ENCODE data around the gene LRRK1.
A peak's percentile ranks its signal among the peaks of the same experiment; 100 is the strongest.

LRRK1 gene

DNA sequence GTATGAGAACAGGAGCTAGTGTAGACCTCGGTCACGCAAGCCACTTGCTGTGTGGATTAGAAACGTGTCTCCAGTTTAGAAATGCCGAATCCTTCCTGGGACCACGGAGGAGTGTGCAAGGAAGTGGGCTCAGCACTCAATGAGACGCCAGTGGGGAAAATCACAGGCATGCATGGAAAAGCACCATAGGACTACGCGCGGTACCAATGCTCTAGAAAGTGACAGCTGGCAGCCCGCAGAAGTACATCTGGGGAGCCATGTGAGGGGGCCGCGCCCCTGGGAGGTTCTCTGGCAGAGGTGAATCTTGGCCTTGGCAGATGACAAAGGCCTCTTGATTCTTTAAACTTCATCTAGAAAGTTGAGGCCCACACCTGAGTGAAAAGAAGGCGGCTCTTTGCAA, 99.3 kb downstream of the LRRK1 start:
- peak overlapping the region in 2 of 3 experiments; percentile 66 to 74 for H3K27ac Mint-ChIP-seq
- H3K4me3 Mint-ChIP-seq, result no peak overlapping the region
- TF ChIP-seq, protein P1, sequence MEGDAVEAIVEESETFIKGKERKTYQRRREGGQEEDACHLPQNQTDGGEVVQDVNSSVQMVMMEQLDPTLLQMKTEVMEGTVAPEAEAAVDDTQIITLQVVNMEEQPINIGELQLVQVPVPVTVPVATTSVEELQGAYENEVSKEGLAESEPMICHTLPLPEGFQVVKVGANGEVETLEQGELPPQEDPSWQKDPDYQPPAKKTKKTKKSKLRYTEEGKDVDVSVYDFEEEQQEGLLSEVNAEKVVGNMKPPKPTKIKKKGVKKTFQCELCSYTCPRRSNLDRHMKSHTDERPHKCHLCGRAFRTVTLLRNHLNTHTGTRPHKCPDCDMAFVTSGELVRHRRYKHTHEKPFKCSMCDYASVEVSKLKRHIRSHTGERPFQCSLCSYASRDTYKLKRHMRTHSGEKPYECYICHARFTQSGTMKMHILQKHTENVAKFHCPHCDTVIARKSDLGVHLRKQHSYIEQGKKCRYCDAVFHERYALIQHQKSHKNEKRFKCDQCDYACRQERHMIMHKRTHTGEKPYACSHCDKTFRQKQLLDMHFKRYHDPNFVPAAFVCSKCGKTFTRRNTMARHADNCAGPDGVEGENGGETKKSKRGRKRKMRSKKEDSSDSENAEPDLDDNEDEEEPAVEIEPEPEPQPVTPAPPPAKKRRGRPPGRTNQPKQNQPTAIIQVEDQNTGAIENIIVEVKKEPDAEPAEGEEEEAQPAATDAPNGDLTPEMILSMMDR (IDR thresholded peaks at IDR 0.05; ENCODE audit: unreplicated experiment in 3 of 3), result no peak
- H3K36me3 Mint-ChIP-seq (ENCODE audit: low read depth), result no peaks in the 10 kb centered on the region
- H3K4me1 Mint-ChIP-seq, result peaks cover 58% of the 10 kb centered on the region
- no peaks in the 10 kb centered on the region for H3K27me3 Mint-ChIP-seq (ENCODE audit: low read depth)
- no peaks in the 10 kb centered on the region for H3K9me3 Mint-ChIP-seq

- Mint-ChIP-seq H3K27me3 (ENCODE audit: low read depth) (no peaks in the 10 kb centered on the region), H3K27ac (peak overlapping the region; percentile 66 to 84 (median 66)), H3K36me3 (ENCODE audit: low read depth) (no peaks in the 10 kb centered on the region), H3K4me1 (peaks cover 55% of the 10 kb centered on the region), H3K9me3 (no peaks in the 10 kb centered on the region), H3K4me3 (no peak overlapping the region)
- TF ChIP-seq, protein P1 (IDR thresholded peaks at IDR 0.05; ENCODE audit: unreplicated experiment in 3 of 3), result no peak
These were observed 100.3 kb downstream of the LRRK1 start for GRCh38 chr15:101019366-101019896.

GRCh38 chr15:101020451-101020850, 101.3 kb downstream of the LRRK1 start:
- Mint-ChIP-seq H3K27ac (peak overlapping the region; percentile 14 to 86 (median 40)), H3K9me3 (no peaks in the 10 kb centered on the region), H3K4me1 (peaks cover 45% of the 10 kb centered on the region), H3K4me3 (no peak overlapping the region), H3K27me3 (ENCODE audit: low read depth) (no peaks in the 10 kb centered on the region), H3K36me3 (ENCODE audit: low read depth) (no peaks in the 10 kb centered on the region)
- TF ChIP-seq, protein P1 (IDR thresholded peaks at IDR 0.05; ENCODE audit: unreplicated experiment in 3 of 3), result no peak

DNA sequence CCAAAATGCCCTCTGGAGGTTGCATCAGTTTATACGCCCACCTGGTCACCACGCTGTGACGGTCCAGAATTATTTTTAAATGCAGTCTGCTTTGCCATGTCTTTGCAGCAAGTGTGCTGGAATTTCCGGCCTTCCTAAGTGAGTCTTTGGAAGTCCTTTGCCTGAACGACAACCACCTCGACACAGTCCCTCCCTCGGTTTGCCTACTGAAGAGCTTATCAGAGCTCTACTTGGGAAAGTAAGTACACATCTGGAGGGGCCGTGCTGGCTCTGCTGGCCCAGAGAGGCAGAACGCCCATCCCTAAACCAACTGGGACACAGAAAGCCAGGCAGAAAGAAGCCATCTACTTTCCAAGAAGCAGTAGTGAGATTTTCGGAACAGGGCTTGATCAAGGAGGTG, 101.8 kb downstream of the LRRK1 start:
- Mint-ChIP-seq H3K36me3 (ENCODE audit: low read depth) (no peaks in the 10 kb centered on the region), H3K27me3 (ENCODE audit: low read depth) (no peaks in the 10 kb centered on the region), H3K9me3 (no peaks in the 10 kb centered on the region), H3K4me1 (peaks cover 42% of the 10 kb centered on the region), H3K27ac (peak overlapping the region; percentile 14 to 86 (median 40)), H3K4me3 (no peak overlapping the region)
- TF ChIP-seq, protein P1 (IDR thresholded peaks at IDR 0.05; ENCODE audit: unreplicated experiment in 3 of 3), result no peak

DNA sequence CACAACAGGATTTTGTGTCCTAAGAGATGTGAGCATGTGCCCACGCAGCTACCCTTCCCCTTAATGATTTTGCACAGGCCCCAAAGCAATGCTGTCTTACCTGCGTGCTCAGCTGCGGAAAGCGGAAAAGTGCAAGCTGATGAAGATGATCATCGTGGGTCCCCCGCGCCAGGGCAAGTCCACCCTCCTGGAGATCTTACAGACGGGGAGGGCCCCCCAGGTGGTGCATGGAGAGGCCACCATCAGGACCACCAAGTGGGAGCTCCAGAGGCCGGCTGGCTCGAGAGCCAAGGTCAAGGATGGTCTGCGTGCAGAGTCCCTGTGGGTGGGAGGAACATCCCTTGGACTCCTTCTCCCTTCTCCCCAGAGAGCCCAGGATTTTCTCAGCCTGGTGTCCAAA, 103.1 kb downstream of the LRRK1 start:
- Mint-ChIP-seq H3K4me3 (no peak overlapping the region), H3K4me1 (peaks cover 38% of the 10 kb centered on the region), H3K36me3 (ENCODE audit: low read depth) (no peaks in the 10 kb centered on the region), H3K27ac (peak overlapping the region in 2 of 3 experiments; percentile 86 to 90), H3K9me3 (no peaks in the 10 kb centered on the region), H3K27me3 (ENCODE audit: low read depth) (no peaks in the 10 kb centered on the region)
- TF ChIP-seq, protein P1 (IDR thresholded peaks at IDR 0.05; ENCODE audit: unreplicated experiment in 3 of 3), result no peak

DNA sequence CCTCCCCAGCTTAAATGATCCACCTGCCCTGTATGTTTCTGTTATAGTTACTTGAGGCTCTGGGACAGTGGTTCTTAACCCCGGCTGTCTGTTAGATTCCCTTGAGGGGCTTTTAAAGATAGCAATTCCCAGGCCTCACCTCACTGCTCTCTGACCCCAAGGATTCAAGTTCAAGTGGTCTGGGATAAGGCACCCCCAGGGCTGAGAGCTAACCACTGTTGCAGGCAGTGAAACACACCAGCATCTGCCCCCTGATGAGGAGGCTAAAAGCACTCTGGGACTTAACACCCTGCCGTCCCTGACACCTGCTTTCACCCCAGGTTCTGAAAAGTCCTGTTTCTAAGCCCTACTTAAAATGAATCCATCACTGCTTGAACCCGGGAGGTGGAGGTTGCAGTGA, 103.7 kb downstream of the LRRK1 start:
- TF ChIP-seq, protein P1 (IDR thresholded peaks at IDR 0.05; ENCODE audit: unreplicated experiment in 3 of 3), result no peak
- Mint-ChIP-seq H3K4me3 (no peak overlapping the region), H3K27me3 (ENCODE audit: low read depth) (no peaks in the 10 kb centered on the region), H3K36me3 (ENCODE audit: low read depth) (no peaks in the 10 kb centered on the region), H3K4me1 (peaks cover 34% of the 10 kb centered on the region), H3K9me3 (no peaks in the 10 kb centered on the region), H3K27ac (peak overlapping the region in 2 of 3 experiments; percentile 90 to 98)
